K562 (cell line): ENCODE data around the gene CARD11. TPM values are rescaled to one million over a fixed set of nuclear protein-coding genes. Genes with fewer than 3 reads are reported as not detected.

Source experiments
- ATAC-seq: fragments of 200-7000 bp; cut with Tn5 transposase; 3 replicates; pipeline ENCODE4 v1.9.1; 2020; ENCODE audit warnings: moderate library complexity
- BruUV-seq: library from RNA; stranded (reverse); fragments of 400-500 nt; replicated peaks from 2 replicates; lab custom pipeline; 2021; lab: Mats Ljungman, UMichigan
- CTCF ChIA-PET: fragments of 300-600 bp; formaldehyde crosslinking; extraction: SDS; loops from one replicate; lab custom pipeline; 2021; ENCODE audit warnings: low intra/inter-chr PET ratio; lab: Yijun Ruan, JAX
- POLR2A ChIA-PET: fragments of 300-600, 350-650 bp; sonication (Branson Sonifier 250); formaldehyde crosslinking; extraction: SDS; loops from one replicate; lab custom pipeline; 2021; ENCODE audit warnings: antibody characterized with exemption, inconsistent platforms; lab: Yijun Ruan, JAX
- DNase-seq, 4 experiments: peaks; one replicate each; pipeline versions ENCODE4 v3.0.0 to v3.0.0-alpha.2; 2011 to 2018; ENCODE audit warnings: low spot score in 3 of 4, mixed read lengths in 3 of 4; ENCODE audit errors: extremely low read depth in 1 of 4
- FAIRE-seq: peaks from 2 replicates; lab custom pipeline; 2011; peaks lifted over from hg19 to GRCh38; lab: Jason Lieb, UNC
- H2AFZ ChIP-seq: 2 replicates; pipeline ENCODE4 v1.6.0; 2011; ENCODE audit warnings: low read depth, low read length, control low read depth, inconsistent platforms
- H3K27ac ChIP-seq: fragments of 200-600 bp; 3 replicates; pipeline ENCODE4 v1.8.0; 2011; ENCODE audit warnings: low read depth, mild to moderate bottlenecking, control low read depth, inconsistent platforms, low read length, moderate library complexity, mixed read lengths; ENCODE audit errors: extremely low read depth
- H3K27me3 ChIP-seq, 2 experiments: fragments of 300-600 bp in 1 of 2; 2 replicates in 1 of 2; 3 replicates in 1 of 2; pipeline versions ENCODE4 v1.6.0 to v1.8.0; 2011; ENCODE audit warnings: inconsistent platforms in 2 of 2, low read length in 2 of 2, mild to moderate bottlenecking in 1 of 2, mixed read lengths in 1 of 2, moderate library complexity in 1 of 2; ENCODE audit not compliant: control insufficient read depth in 2 of 2, insufficient read depth in 2 of 2
- H3K36me3 ChIP-seq: fragments of 300-600 bp; 3 replicates; pipeline ENCODE4 v1.8.0; 2011; ENCODE audit warnings: mild to moderate bottlenecking, low read length, inconsistent platforms; ENCODE audit not compliant: control insufficient read depth, insufficient read depth
- H3K4me1 ChIP-seq, 2 experiments: fragments of 200-600 bp in 1 of 2; replicated peaks in 1 of 2; 2 replicates in 1 of 2; 3 replicates in 1 of 2; pipeline versions ENCODE4 v1.5.1 to v1.8.0; 2011; ENCODE audit warnings: inconsistent platforms in 2 of 2, low read length in 2 of 2, mild to moderate bottlenecking in 1 of 2, mixed read lengths in 1 of 2, moderate library complexity in 1 of 2; ENCODE audit not compliant: control insufficient read depth in 2 of 2, insufficient read depth in 2 of 2
- H3K4me2 ChIP-seq: 2 replicates; pipeline ENCODE4 v1.6.1; 2011; ENCODE audit warnings: low read length, control low read depth, inconsistent platforms, mixed read lengths; ENCODE audit not compliant: insufficient read depth
- H3K4me3 ChIP-seq: fragments of 200-600 bp; sonication (generic), shearing (Covaris generic); 2 replicates; pipeline ENCODE4 v1.5.1; 2016; ENCODE audit warnings: control low read depth, inconsistent platforms
- H3K79me2 ChIP-seq: fragments of 200-600 bp; 3 replicates; pipeline ENCODE4 v1.8.0; 2011; ENCODE audit warnings: low read length, inconsistent platforms; ENCODE audit not compliant: control insufficient read depth, insufficient read depth
- H3K9ac ChIP-seq, 2 experiments: 2 replicates each; pipeline versions ENCODE4 v1.6.0 to v1.6.1; 2011; ENCODE audit warnings: low read depth in 2 of 2, low read length in 2 of 2, control low read depth in 1 of 2, inconsistent platforms in 1 of 2, mild to moderate bottlenecking in 1 of 2, mixed read lengths in 1 of 2; ENCODE audit not compliant: insufficient read depth in 1 of 2
- H3K9me1 ChIP-seq: one replicate; pipeline ENCODE4 v1.6.0; 2011; ENCODE audit warnings: inconsistent platforms, mild to moderate bottlenecking, low read length, moderate library complexity; ENCODE audit not compliant: control insufficient read depth, insufficient read depth
- H3K9me3 ChIP-seq: replicated peaks from 2 replicates; pipeline ENCODE4 v1.5.1; 2011; ENCODE audit warnings: low read depth, low read length, inconsistent platforms; ENCODE audit not compliant: control insufficient read depth, insufficient read depth
- H4K20me1 ChIP-seq: replicated peaks from 2 replicates; pipeline ENCODE4 v1.6.1; 2011; ENCODE audit warnings: low read length, inconsistent platforms, mixed read lengths; ENCODE audit not compliant: control insufficient read depth, insufficient read depth
- ATF1 ChIP-seq, 2 experiments: fragments of 450-650 bp in 1 of 2; IDR thresholded peaks; 2 replicates each; pipeline ENCODE4 v1.6.1; 2016; ENCODE audit warnings: missing compliant biosample characterization in 1 of 2, missing genetic modification characterization in 1 of 2
- BRF1 ChIP-seq: IDR thresholded peaks from 3 replicates; pipeline ENCODE4 v1.6.1; 2011; ENCODE audit warnings: borderline replicate concordance, mild to moderate bottlenecking; ENCODE audit not compliant: insufficient read length; ENCODE audit errors: extremely low read depth
- CBX5 ChIP-seq: IDR thresholded peaks from 2 replicates; pipeline ENCODE4 v1.6.1; 2014; ENCODE audit warnings: low read depth, borderline replicate concordance
- CHAMP1 ChIP-seq: fragments of 450-650 bp; IDR thresholded peaks from 2 replicates; pipeline ENCODE4 v1.6.1; 2016; ENCODE audit warnings: mild to moderate bottlenecking
- CHCHD3 ChIP-seq: fragments of 250-450 bp; sonication (Bioruptor Pico); IDR thresholded peaks from 2 replicates; pipeline ENCODE4 v2.1.2; 2022; ENCODE audit warnings: mild to moderate bottlenecking
- GTF2F1 ChIP-seq: IDR thresholded peaks from 2 replicates; pipeline ENCODE4 v1.6.1; 2011; ENCODE audit warnings: low read depth, low read length, improper control_type of control experiment
- HDAC6 ChIP-seq: IDR thresholded peaks from 2 replicates; pipeline ENCODE4 v1.6.1; 2012; ENCODE audit warnings: low read depth, mild to moderate bottlenecking, control low read depth, inconsistent platforms, low read length, moderate library complexity
- JUND ChIP-seq, 2 experiments: IDR thresholded peaks; 2 replicates in 1 of 2; 3 replicates in 1 of 2; pipeline ENCODE4 v1.6.1; 2011; ENCODE audit warnings: borderline replicate concordance in 2 of 2, low read depth in 2 of 2, low read length in 2 of 2, improper control_type of control experiment in 1 of 2, missing biosample characterization in 1 of 2, missing genetic modification characterization in 1 of 2, missing genetic modification reagents in 1 of 2
- NCOA2 ChIP-seq, 2 experiments: fragments of 450-650 bp; IDR thresholded peaks; 2 replicates each; pipeline ENCODE4 v1.6.1; 2018; ENCODE audit warnings: mild to moderate bottlenecking in 2 of 2, moderate library complexity in 1 of 2; ENCODE audit not compliant: partially characterized antibody in 2 of 2
- NR1H2 ChIP-seq: sonication (generic); formaldehyde crosslinking; IDR thresholded peaks from 2 replicates; pipeline ENCODE4 v1.4.0; 2020; ENCODE audit warnings: mild to moderate bottlenecking, missing genetic modification reagents
- SMARCA5 ChIP-seq: fragments of 450-650 bp; IDR thresholded peaks from 2 replicates; pipeline ENCODE4 v1.6.1; 2016
- TCF15 ChIP-seq: fragments of 250-450 bp; sonication (Bioruptor Pico); IDR thresholded peaks from 2 replicates; pipeline ENCODE4 v1.8.0; 2022; ENCODE audit warnings: moderate library complexity, mild to moderate bottlenecking, inconsistent platforms
- TCF7L2 ChIP-seq: fragments of 150-350 bp; IDR thresholded peaks from 2 replicates; pipeline ENCODE4 v1.6.1; 2016; ENCODE audit warnings: low read depth, mild to moderate bottlenecking, low read length, moderate library complexity
- ZC3H11A ChIP-seq: IDR thresholded peaks from 2 replicates; pipeline ENCODE4 v1.6.1; 2012; ENCODE audit warnings: low read depth, low read length, improper control_type of control experiment
- ZFPM2 ChIP-seq: fragments of 250-450 bp; sonication (Bioruptor Pico); IDR thresholded peaks from 2 replicates; pipeline ENCODE4 v1.5.1; 2022; ENCODE audit warnings: mild to moderate bottlenecking
- ZKSCAN1 ChIP-seq: fragments of 150-350 bp; IDR thresholded peaks from 2 replicates; pipeline ENCODE4 v1.6.1; 2016; ENCODE audit warnings: low read depth, low read length
- ZNF239 ChIP-seq: fragments of 250-450 bp; sonication (Bioruptor Pico); IDR thresholded peaks from 2 replicates; pipeline ENCODE4 v1.4.0; 2020; ENCODE audit warnings: mild to moderate bottlenecking
- ZNF764 ChIP-seq: fragments of 250-450 bp; sonication (Bioruptor Pico); IDR thresholded peaks from 2 replicates; pipeline ENCODE4 v1.4.0; 2020; ENCODE audit warnings: low read depth, mild to moderate bottlenecking, moderate library complexity
- ZNF79 ChIP-seq: fragments of 250-450 bp; sonication (Bioruptor Pico); IDR thresholded peaks from 2 replicates; pipeline ENCODE4 v1.4.0; 2020; ENCODE audit warnings: low read depth, mild to moderate bottlenecking, moderate library complexity
- ZSCAN32 ChIP-seq: fragments of 450-650 bp; formaldehyde crosslinking; IDR thresholded peaks from 2 replicates; pipeline ENCODE4 v1.4.0; 2020; ENCODE audit warnings: mild to moderate bottlenecking, moderate library complexity
- WGBS: fragments of 100-300 bp; shearing (Covaris generic); methylation state at CpG from one replicate; pipeline ENCODE4 v1.1.6; 2016; ENCODE audit warnings: low coverage, mixed read lengths; ENCODE audit not compliant: insufficient coverage; ENCODE audit errors: missing lambda C conversion rate; 5-methylcytosine and 5-hydroxymethylcytosine counted together
- in situ Hi-C: fragments of 300-500 bp; cut with MboI; formaldehyde crosslinking; loops from 4 replicates; pipeline ENCODE4 v1.15.0; 2018; ENCODE audit warnings: inconsistent platforms, mixed read lengths
- intact Hi-C: fragments of 100-400 bp; cut with micrococcal nuclease; formaldehyde crosslinking; loops from 2 replicates; pipeline ENCODE4 v1.14.2; 2022
- polyA plus RNA-seq, 8 experiments: library from polyadenylated mRNA; depleted of rRNA in 4 of 8; stranded (reverse) in 5 of 8; unstranded in 3 of 8; fragments of >200 nt; fragmentation: Nextera tagmentation in 2 of 8; fragmentation: Illumina TruSeq in 1 of 8; extraction: Ambion mirVana in 2 of 8; extraction: Trizol in 1 of 8; gene quantifications; 2 replicates each; pipeline versions ENCODE4 v1.2.1 to v1.2.3, GENCODE V29; 2011 to 2014; ENCODE audit warnings: inconsistent platforms in 1 of 8, missing spikeins in 1 of 8
- total RNA-seq, 7 experiments: library from RNA; depleted of rRNA in 6 of 7; stranded (reverse); fragments of >200 nt in 6 of 7; fragmentation: Illumina TruSeq in 2 of 7; extraction: Trizol in 2 of 7; gene quantifications; 2 replicates each; pipeline versions ENCODE4 v1.2.1 to v1.2.3, GENCODE V29; 2011 to 2021; ENCODE audit warnings: low replicate concordance in 1 of 7

Gene CARD11
- total and polyA plus RNA-seq, 9 of the 15 experiments (the other 6 are each of a cell fraction or from before 2014, with no cell fraction given), result 0.07 to 12.8 (median 5.7) TPM

- no peaks in the 10 kb centered on the region for H3K9me1 ChIP-seq
- ATAC-seq (no peak), DNase-seq (no peak), FAIRE-seq (no peak)
- ChIA-PET CTCF (no interaction called here), POLR2A (no interaction called here)
- no peaks in the 10 kb centered on the region; the same call in none of the 2 replicates for H4K20me1 ChIP-seq
- no peaks in the 10 kb centered on the region for H3K79me2 ChIP-seq
- peaks cover 0 to 27% of the 10 kb centered on the region in 2 experiments; a peak in 2 of 5 replicates for H3K4me1 ChIP-seq
- no TSS peak for BruUV-seq
- H3K27ac ChIP-seq, result no peak overlapping the region
- H3K4me2 ChIP-seq, result no peak overlapping the region
- no peak overlapping the region for H3K4me3 ChIP-seq
- H2AFZ ChIP-seq, result no peak overlapping the region
- no peaks in the 10 kb centered on the region for H3K36me3 ChIP-seq
- no peak for TF ChIP-seq ZC3H11A
- no peak for TF ChIP-seq HDAC6
- TF ChIP-seq NR1H2 (CRISPR knock-in tag), result no peak
- no peak for TF ChIP-seq CHAMP1
- no peak for TF ChIP-seq GTF2F1
- TF ChIP-seq JUND (IDR thresholded peaks at IDR 0.05; ENCODE audit: borderline replicate concordance, low read depth, low read length), result no peak
- no peak for TF ChIP-seq JUND (tag; IDR thresholded peaks at IDR 0.05; ENCODE audit: borderline replicate concordance, low read depth, low read length)
- no peak for TF ChIP-seq CBX5
- TF ChIP-seq ATF1 (CRISPR knock-in tag; IDR thresholded peaks at IDR 0.05), result no peak
- no peak for TF ChIP-seq ATF1 (tag; IDR thresholded peaks at IDR 0.05)
- no peak for TF ChIP-seq TCF15 (CRISPR knock-in tag)
- no peak for TF ChIP-seq ZFPM2 (CRISPR knock-in tag)
- TF ChIP-seq ZNF239 (CRISPR knock-in tag), result no peak
- no peak for TF ChIP-seq TCF7L2
- TF ChIP-seq NCOA2 (IDR thresholded peaks at IDR 0.05; ENCODE audit: partially characterized antibody in 2 of 2), result no peak
- TF ChIP-seq SMARCA5, result no peak
- no peak for TF ChIP-seq CHCHD3 (CRISPR knock-in tag)
- no peak for TF ChIP-seq ZNF764
- TF ChIP-seq ZSCAN32 (CRISPR knock-in tag), result no peak
- TF ChIP-seq BRF1, result no peak
- no peak for TF ChIP-seq ZKSCAN1
- no peak for TF ChIP-seq ZNF79
- in situ Hi-C loops, result no loop called here
- intact Hi-C loops, result no loop called here
- peaks cover 12 to 58% of the 10 kb centered on the region in 2 experiments; a peak in 4 of 5 replicates for H3K27me3 ChIP-seq
- no peaks in the 10 kb centered on the region; the same call in 1 of the 2 replicates for H3K9me3 ChIP-seq
- H3K9ac ChIP-seq, result no peak overlapping the region
- WGBS, result 6% methylated on average over 8 of the region's 8 CpGs
These were observed 163.6 kb downstream of the CARD11 start for GRCh38 chr7:2880051-2880450.
